Activated CD4-positive, alpha-beta T cell treated with anti-CD3 and anti-CD28 coated beads, Interleukin-2, amount 50 U/mL, for 4 hours (primary cell): ENCODE measurements around the gene TLN1.

Experiments
- DNase-seq, 2 experiments: peaks; one replicate each; pipeline ENCODE4 v3.0.0-alpha.2; 2020

TLN1 gene

GRCh38 chr9:35732185-35732799 is at the start of gene TLN1, which contains the start of gene CREB3:
Gene TLN1, minus strand, starts transcription at chr9:35732195. Its CDS starts 6,501 bp downstream, at chr9:35725694.
Gene CREB3, plus strand, starts transcription at chr9:35732666. Its CDS starts 107 bp downstream, at chr9:35732773.
- peak; percentile 94 to 95 for DNase-seq

GRCh38 chr9:35781066-35781465 is 49.1 kb upstream of the TLN1 start:
- no peak for DNase-seq

GRCh38 chr9:35778496-35778895 is 46.5 kb upstream of the TLN1 start:
- DNase-seq = no peak

GRCh38 chr9:35776018-35776417 is 44.0 kb upstream of the TLN1 start:
- no peak for DNase-seq

- DNase-seq = no peak
These were observed 43.1 kb upstream of the TLN1 start for GRCh38 chr9:35774907-35775635.

GRCh38 chr9:35771943-35772342 is 39.9 kb upstream of the TLN1 start:
- no peak for DNase-seq

GRCh38 chr9:35771534-35771933 is 39.5 kb upstream of the TLN1 start:
- no peak for DNase-seq

GRCh38 chr9:35771075-35771433 is 39.1 kb upstream of the TLN1 start:
- DNase-seq = no peak

- no peak for DNase-seq
These were observed 37.8 kb upstream of the TLN1 start for GRCh38 chr9:35769763-35770162.

- DNase-seq = no peak
These were observed 35.5 kb upstream of the TLN1 start for GRCh38 chr9:35767458-35767857.

GRCh38 chr9:35766997-35767396 is 35.0 kb upstream of the TLN1 start:
- no peak for DNase-seq

GRCh38 chr9:35763803-35764202 is 31.8 kb upstream of the TLN1 start:
- DNase-seq = no peak

GRCh38 chr9:35763181-35763580 is 31.2 kb upstream of the TLN1 start:
- no peak for DNase-seq

GRCh38 chr9:35760651-35761050 is 28.7 kb upstream of the TLN1 start:
- DNase-seq = no peak

- no peak for DNase-seq
These were observed 27.8 kb upstream of the TLN1 start for GRCh38 chr9:35759795-35760194.

- DNase-seq = no peak
These were observed 26.6 kb upstream of the TLN1 start for GRCh38 chr9:35758475-35759050.

- no peak for DNase-seq
These were observed 25.9 kb upstream of the TLN1 start for GRCh38 chr9:35757892-35758275.

- DNase-seq = no peak
These were observed 25.4 kb upstream of the TLN1 start for GRCh38 chr9:35757226-35757891.

GRCh38 chr9:35756275-35757225 is 24.6 kb upstream of the TLN1 start:
- peak; percentile 74 to 76 for DNase-seq

- DNase-seq = no peak
These were observed 23.1 kb upstream of the TLN1 start for GRCh38 chr9:35755071-35755470.

- DNase-seq = no peak
These were observed 22.3 kb upstream of the TLN1 start, which contains the start of gene MSMP for GRCh38 chr9:35754264-35754663. Gene MSMP, minus strand, starts transcription at chr9:35754276. Its CDS starts 147 bp downstream, at chr9:35754129.

GRCh38 chr9:35753466-35753865 is 21.5 kb upstream of the TLN1 start:
- DNase-seq = no peak

GRCh38 chr9:35750256-35750531 is 18.2 kb upstream of the TLN1 start:
- DNase-seq = no peak
